Panc1 (cell line): ENCODE data around the gene STEAP1B.

Experiments
- POLR2AphosphoS5 ChIP-seq: IDR thresholded peaks from 2 replicates; pipeline ENCODE4 v1.6.1; 2012; ENCODE audit warnings: mild to moderate bottlenecking, low read depth, low read length, moderate library complexity
- SIN3A ChIP-seq: IDR thresholded peaks from 2 replicates; pipeline ENCODE4 v1.6.1; 2012; ENCODE audit warnings: low read depth, mild to moderate bottlenecking, low read length, moderate library complexity, borderline replicate concordance; ENCODE audit not compliant: insufficient read depth
- TF ChIP-seq, protein P1 (sequence below): fragments of 450-650 bp; IDR thresholded peaks from 2 replicates; pipeline ENCODE4 v1.5.1; 2017; ENCODE audit warnings: mild to moderate bottlenecking

DNA sequence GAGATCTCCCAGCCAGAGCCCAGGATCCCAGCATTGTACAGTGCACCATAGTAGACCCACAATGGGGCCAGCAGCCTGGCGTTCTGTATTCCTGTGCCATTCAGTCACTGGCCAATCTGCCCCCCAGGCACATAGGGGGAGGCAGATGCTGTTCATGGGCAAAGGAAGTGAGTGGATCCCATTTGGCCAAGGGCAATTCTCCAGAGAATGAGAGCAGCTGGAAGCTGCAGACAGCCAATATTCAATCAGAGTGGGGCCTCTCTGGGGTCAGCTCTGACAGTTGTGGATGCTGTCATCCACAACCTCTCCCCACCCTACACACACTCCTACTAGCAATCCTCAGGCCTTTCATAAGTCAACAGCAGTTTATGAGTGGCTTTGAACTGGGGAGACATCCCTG lies 17.5 kb downstream of the STEAP1B start:
- TF ChIP-seq, protein P1, sequence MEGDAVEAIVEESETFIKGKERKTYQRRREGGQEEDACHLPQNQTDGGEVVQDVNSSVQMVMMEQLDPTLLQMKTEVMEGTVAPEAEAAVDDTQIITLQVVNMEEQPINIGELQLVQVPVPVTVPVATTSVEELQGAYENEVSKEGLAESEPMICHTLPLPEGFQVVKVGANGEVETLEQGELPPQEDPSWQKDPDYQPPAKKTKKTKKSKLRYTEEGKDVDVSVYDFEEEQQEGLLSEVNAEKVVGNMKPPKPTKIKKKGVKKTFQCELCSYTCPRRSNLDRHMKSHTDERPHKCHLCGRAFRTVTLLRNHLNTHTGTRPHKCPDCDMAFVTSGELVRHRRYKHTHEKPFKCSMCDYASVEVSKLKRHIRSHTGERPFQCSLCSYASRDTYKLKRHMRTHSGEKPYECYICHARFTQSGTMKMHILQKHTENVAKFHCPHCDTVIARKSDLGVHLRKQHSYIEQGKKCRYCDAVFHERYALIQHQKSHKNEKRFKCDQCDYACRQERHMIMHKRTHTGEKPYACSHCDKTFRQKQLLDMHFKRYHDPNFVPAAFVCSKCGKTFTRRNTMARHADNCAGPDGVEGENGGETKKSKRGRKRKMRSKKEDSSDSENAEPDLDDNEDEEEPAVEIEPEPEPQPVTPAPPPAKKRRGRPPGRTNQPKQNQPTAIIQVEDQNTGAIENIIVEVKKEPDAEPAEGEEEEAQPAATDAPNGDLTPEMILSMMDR = no peak
- TF ChIP-seq SIN3A (no peak), POLR2AphosphoS5 (no peak)
